Ammon's horn (tissue), 1 donor: Measurements from ENCODE around the gene PLA2G2D.

ENCODE experiments used
- DNase-seq: peaks from one replicate; pipeline ENCODE4 v3.0.0-alpha.2; 2016; ENCODE audit warnings: low spot score

The PLA2G2D gene

DNA sequence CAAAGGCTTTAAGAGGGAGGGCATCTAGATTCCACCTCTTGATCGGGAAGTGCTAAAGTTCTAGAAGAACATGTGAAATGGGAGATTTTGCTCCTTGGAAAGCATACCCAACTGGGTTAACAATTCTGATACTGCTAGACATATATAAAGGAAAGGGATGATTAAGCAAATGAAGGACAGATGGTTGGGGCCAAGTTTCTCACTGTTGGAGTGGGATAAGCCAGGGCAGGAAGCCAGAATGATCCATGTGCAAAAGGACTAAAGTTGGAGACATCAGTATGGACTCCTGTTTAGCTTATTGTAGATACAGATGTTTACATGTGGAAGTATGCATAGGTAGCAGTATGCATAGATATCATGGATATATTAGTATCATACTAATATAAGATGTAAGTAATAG, 32.5 kb downstream of the PLA2G2D start:
- DNase-seq = no peak

DNA sequence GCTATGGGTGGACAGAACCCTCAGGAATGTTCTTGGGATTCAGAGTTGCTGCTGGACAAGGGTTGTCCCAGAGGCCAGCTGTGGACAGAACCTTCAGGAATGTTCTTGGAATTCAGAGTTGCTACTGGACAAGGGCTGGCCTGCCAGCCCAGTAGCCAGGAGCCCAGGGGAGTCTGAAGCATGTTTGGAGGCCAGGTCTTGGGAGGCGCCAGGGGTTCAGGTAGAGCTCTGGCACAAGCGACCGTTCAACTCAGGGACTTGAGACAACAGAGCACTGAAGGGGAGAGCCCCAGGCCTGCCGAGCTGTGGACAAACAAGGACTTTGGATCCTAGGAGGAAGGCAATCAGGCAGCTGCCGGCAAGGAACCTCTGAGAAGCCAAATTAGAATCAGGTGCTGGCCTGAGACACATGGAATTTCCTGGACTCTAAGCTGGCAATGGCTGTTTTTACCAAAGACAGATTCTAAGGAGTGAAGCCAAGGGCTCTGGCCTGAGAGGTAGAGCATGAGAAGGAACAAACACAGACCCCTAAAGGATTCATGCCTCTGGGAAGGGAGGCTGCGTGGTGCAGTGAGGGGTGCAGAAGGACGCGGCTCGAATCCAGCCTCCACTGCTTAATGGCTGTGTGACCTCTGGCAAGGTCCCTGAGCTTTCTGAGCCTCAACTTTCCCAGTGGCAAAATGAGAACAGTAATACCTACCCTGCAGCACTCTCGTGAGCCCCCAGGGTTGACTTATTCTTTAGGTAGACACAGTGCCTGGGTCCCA, 36.0 kb downstream of the PLA2G2D start:
- DNase-seq = no peak

DNA sequence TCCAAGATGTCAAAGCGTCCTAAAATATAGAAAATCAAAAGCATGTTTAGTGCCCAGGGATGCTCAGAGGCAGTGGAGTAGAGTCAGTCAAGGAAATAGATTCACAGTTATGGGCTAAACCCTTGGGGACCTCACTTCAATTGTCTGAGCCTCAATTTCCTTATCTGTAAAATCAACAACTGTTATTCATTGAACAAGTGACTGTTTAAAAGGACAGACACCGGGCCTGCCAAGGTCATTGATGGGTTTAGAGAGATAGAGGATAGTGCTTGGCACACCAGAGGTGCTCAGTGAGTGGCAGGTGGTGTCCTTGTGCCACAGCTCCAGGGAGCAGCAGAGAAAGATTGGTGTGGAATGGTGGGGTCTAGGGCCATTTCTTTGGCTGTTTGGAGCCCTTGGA, 36.6 kb downstream of the PLA2G2D start:
- DNase-seq = no peak

DNA sequence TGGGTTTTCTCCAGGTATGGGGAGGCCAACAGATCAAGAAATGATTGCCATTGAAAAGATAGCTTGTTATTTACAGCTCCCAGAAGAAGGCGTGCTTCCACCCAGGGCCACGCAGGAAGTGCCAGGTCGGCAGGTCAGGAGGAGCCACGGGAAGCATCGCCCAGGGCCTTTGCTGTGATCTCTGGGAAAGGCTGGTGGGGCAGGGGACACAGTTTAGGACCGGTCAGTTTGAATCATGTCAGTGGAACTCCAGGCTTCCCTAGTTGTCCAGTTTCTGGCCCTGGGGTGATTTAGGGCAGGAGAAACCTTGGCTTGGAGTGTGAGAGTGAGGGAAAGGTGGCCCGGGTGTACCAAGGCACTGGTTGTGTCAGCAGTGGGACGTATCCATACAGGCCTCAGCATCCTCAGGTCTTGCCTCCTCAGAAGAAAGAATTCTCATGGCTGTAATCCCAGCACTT, 38.0 kb downstream of the PLA2G2D start:
- DNase-seq = no peak

DNA sequence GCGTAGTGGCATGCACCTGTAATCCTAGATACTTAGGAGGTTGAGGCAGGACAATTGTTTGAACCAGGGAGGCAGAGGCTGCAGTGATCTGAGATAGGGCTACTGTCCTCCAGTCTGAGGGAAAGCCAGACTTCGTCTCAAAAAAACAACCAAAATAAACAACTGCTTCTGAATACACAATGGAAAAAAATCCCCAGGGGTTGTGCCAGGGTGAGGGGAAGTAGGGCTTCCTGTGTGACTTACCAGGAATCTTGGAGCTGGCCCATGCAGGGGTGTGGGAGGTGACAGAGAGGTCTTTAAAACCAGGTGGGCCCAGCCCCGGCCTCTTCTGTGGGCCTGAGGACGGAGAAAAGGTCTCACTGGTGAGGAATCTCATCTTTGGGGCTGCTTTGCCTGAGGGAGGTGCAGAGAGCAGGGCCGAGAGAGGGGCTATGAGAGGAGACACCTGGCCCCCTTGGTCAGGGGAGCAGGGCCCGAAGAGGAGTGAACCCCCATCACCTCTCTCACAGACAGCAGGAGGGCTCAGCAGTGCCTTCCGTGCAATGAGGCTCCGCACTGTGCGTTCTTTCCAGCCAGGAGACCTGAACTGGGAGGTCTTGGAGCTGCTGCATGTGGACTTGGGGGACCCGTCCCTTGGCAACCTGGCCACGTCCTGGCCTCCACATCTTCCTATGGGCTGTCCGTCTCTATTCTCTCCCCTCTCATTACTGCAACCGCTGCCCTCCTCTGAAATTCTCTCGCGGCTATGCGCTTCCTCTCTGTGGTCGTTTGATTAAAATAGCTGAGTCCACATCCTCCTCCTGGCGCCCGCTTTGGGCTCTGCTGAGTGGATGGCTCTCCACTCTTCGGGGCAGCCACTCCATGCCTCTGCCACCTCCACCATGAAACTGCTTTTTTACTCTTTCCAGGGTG, 38.6 kb downstream of the PLA2G2D start:
- peak; percentile 17 for DNase-seq

DNA sequence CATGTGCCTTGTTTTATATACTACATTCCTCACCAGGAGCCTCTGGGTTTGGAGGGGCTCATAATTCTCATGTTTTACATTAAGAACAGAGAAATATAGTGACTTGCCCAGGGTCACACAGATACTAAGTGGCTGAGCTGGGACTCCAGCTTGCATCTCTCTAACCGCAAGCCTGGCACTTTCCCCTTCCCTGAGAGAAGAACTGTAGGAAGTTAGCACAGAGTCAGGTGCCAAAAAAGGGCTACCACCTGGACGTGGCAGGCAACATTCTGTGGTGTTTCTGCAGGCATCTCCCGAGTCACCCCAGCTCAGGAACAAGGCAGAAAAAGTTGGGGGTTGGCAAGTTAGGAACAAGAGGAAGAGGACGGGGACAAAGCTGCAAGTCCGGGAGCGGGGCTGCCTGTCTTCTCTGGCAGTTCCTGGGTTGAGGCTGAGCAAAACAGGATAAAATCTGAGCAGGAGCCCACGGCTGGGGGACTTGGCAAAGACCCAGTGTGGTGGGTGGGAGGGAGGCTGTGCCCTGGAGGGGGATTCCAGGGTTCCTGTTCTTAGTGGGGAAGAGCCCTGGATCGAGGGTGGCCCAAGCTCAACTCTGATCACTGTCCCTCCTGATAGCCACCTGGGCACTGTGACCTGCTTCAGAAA, 39.6 kb downstream of the PLA2G2D start:
- DNase-seq = no peak

DNA sequence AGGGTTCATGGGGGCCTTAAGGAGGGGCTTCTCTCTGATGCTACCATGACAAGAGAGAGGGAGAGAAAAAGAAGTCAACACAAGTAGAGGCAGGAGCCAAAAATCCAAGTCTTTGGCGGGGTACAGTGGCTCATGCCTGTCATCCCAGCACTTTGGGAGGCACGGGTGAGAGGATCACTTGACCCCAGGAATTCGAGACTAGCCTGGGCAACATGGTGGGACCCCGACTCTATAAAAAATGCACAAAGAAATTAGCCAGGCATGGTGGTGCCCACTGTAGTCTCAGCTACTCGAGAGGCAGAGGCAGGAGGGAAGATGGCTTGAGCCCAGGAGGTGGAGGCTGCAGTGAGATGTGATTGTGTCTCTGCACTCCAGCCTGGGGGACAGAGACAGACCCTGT, 40.6 kb downstream of the PLA2G2D start:
- DNase-seq = no peak

DNA sequence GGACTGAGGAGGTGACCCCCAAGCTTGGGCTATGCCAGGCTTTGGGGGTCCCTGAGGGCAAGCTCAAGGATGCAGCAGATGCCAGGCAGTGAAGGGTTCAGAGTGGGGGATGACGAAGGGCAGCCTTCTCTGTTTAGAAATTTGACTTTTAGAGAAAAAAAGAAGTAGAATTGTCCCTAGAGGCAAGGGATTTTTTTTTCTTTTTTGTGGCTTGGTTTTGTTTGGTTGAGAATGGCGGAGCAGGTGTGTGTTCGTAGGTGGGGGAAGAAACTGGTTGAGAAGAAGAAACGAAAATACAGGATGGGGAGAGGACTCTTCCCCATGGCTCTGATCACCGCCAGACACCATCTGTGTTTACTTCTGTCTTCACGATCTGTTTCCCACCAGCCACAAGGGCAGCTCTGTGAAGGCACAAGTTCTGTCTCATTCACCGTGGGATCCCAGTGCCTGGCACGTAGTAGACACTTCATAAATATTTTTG, 41.1 kb downstream of the PLA2G2D start:
- DNase-seq = no peak

DNA sequence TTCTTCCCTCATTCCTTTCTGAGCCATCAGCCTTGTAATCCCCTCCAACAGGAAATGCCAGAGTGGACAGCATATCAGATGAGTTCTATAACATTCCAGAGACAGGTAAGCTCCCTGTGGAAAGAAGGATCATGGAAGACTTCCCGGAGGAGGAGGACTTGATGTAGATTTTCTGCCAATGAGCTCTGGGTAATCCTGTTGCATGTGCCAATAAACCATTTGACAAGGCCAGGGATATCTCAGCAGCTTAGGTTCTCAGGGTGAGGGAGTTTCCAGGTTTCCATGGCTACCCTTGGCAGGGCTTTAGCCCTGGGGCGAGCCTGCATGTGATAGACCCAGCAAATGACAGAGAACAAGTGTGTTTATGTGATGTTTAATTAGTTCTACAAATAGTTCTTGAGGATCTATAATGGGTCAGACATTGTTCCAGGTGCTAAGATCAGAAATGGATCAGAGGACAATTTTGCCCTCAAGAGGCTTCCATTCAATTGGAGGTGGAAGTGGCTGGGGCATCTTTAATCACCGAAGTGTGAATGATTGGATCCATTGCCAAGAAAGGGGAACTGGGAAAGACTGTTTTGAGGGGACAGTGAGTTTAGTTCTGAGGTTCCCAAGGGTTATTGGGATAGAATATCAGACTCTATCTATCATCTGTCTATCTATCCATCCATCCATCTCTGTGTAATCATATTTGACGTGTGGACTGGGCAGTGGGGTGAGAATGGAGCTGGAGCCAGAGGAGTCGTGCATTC, 42.5 kb downstream of the PLA2G2D start:
- no peak for DNase-seq

DNA sequence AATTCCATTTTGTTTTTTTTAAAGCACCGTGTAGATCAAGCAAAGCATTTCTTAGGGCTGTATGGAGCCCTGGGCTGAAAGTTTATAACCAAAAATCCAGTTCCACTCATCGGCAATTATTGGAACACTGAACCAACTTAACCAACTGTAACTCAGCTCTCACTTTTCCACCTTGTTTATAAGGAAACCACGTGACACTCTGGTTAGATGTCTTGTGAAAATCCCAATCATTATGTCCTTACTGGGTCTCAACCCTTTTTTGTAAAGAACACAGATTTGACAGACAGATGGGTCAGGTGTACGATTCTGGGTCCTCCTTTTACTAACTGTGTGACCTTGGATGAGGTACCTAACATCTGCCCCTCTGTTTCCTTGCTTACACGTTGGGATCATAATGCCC, 43.1 kb downstream of the PLA2G2D start:
- no peak for DNase-seq

DNA sequence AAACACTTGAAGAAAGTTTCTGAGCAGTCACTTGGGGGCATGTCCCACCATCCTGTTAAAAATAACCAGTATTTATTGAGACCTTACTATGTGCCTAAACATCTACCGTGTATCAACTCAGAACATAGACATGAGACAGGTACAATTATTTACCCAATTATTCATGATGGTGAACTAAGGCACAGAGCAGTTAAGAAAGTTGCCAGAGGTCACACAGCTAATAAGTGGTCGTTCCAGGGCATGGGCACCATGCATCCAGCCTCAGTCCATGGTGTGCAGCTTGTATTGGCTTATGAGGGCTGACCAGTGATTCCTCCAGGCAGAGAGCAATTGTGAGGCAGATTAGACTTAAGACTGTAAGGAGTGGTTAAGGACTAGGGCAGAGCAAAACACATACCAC, 44.0 kb downstream of the PLA2G2D start:
- DNase-seq = no peak

DNA sequence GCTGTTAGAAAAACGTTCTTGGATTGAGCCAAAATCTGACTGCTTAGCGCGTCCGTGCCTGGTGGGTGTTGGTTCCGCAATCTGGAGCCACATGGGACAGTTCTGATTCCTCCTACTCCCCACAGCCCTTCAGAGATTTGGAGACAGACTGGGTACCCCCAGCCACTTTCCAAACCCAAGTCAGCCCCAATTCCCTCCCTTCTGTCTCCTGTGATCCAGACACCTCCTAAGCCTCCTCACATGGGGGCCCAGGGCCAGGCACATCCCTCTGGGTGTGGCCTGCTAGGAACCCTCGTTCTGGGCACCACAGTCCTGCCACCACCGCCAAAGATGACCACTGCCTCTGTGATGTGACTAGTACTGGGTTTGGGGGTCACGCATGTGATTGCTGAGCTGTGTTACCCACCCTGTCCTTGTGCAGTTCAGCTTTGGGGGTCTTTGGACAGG, 44.6 kb downstream of the PLA2G2D start:
- no peak for DNase-seq

DNA sequence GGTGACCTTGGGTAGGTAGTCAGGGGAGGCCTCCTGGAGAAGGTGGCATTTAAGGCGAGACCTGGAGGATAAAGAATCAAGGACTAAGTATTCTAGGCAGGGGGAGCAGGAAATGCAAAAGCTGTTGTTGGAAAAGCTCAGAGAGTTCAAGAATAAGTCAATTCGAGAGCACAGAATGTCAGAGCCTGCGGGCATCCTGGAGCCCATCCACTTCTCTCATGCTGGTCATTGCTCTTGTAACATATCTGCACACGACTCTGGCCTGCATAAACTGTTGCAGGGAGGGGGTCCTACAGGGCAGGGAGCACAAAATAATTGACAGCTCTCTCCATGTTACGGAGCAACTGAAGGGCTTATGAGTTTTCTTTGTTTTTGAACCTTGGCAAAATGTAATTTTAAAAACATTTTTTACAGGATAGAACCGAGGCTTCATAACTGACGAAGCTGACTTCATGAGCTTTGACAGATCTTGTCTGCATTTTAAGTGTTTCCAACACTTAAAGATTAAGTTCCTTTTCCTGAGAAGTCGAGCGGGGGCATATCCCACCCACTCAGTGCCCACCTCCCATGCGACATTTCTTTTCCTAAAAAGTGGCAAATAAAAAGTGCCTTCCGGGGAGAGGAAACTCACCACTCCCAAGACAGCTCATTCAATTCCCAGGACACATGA, 45.1 kb downstream of the PLA2G2D start:
- DNase-seq = no peak

DNA sequence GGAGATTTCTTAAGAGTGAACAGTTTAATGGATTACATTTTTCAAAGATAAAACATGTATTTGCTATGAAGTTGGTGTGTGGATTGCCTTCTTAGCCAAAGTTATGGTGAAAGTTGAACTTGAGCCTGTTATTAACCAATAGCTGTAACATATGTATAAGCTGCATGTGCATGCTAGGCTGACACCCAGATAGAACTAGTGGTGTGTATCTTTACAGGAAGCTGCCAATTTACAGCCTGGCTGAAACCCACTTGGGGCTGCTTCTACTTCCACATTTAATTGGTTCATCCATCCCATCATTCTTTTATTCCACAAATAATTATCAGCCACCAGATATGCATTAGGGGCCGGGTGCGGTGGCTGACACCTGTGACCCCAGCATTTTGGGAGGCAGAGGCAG, 46.1 kb downstream of the PLA2G2D start:
- no peak for DNase-seq

DNA sequence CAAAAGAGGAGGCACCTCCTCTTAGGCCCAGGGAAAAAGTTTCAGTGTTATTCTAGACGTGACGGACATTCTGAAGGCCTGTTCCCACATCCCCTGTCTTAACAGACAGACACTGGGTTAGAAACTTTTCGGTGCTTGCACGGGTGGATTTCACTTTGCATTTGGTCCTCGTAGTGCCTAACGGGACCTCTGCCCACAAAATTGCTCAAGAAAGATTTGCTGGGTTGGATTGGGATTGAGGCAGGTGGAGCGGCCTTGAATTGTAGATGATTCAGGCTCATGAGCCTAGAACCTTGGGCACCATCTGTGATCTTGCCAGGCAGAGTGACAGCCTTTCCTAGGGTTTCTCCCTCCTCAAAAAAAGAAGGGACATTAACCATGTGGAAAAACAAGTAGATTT, 46.6 kb downstream of the PLA2G2D start:
- DNase-seq = no peak

DNA sequence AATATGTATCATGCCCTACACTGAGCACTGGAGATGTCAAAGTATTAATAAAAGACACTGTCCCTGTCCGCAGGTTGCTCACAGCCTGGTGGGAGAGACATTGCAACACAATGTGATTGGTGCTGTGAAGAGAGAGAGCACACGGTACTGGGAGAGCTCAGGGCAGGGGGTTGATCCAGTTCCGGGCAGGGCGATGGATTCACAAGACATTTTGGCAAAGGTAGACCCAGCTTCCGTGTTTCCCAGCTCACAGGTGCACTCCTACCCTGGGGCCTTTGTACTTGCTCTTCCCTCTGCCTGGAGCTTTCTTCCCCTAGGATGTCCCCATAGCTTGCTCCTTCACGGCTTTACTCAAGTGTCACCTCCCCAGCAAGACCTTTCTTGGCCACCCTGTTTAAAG, 47.9 kb downstream of the PLA2G2D start:
- no peak for DNase-seq

DNA sequence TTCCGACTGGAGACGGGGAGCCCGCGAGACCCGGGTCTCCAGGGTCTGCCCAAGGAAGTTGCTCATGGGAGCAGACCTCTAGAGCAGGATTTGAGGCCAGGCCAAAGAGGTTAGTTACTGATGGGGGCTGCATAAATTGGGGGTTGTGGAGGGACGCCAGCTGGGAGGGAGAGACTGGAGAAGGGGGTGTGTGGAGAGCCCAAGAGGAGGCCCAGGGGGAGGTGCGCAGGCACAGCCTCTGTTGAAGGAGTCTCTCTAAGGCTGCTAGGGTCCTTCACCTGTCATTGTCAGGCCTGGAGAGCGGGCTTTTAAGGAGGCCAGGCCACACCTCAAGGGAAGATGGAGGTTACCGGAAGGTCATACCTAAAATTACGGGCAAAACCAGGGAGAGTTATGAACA, 49.0 kb downstream of the PLA2G2D start:
- DNase-seq = no peak

DNA sequence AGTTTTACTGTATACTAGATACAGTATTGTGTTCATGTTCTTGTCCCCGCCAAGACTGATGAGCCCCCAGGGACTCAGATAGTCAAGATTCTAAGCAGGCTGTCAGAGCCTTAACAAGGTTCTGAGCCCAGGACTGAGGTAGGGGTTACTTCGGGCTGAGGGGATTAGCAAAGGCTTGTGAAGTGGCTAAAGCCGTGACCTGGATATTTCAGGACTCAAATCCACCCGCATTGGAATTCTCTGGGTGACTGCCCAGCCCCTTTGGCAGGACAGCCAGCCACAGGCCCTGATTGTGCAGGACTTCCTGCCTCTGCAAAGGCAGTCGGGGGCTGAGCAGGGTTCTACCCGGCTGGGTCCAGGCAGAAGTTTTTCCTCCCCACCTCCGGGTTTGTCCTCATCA, 49.5 kb downstream of the PLA2G2D start, which contains the start of gene PLA2G5:
Gene PLA2G5, plus strand, starts transcription at position 321 of the 400 bp plus-strand sequence. CDS start 14,637 bp downstream, outside the sequence.
- DNase-seq = peak; percentile 52

DNA sequence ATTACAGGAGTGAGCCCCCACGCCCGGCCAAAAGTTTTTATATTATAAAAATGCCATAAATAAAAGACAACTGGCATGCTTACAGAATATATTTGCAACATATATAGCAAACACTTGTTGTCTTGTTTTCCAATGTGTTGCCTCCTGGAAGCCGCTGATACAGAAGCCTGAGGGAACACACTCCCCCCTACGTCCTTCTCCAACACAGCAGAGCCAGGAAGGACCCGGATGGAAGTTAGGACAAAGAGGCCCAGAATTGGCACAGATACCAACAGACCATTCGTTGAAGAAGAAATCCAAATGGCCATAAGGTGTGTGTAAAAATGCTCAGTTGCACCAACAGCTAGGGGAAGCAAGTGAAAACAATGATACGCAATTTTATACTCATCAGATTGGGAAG, 50.6 kb downstream of the PLA2G2D start:
- DNase-seq = no peak

DNA sequence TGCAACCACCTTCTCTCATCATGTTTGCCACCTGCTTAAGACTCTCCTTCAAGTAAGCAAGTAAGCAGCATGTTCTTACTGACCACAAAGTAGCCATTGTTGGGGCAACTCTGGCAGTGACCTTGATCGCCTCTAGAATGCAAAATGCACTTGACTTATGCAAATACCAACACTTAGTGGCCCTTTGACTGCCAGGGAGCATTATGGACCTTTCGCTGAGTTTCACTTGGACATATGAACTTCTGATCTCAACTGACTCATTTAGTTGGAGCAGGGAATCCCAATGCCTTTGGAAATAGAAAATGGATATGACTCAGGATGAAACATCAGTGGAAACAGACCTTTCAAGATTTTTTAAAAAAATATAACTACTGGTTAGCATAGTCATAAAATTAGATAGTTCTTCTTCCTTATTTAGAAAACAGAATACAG, 55.5 kb downstream of the PLA2G2D start:
- no peak for DNase-seq
